Measurements from ENCODE around the gene TMEM212. TPM values are rescaled to one million over a fixed set of nuclear protein-coding genes. Genes with fewer than 3 reads are reported as not detected.

The TMEM212 gene
- total and polyA plus RNA-seq, 2 donors (not counting 3 experiments of a cell fraction or from before 2014, with no cell fraction given): not detected

- no peak overlapping the region for H3K4me2 ChIP-seq (ENCODE audit: insufficient read depth, low read length)
- H3K4me1 ChIP-seq (ENCODE audit: control insufficient read depth, extremely low read depth, insufficient read depth, low read length): peaks cover 35% of the 10 kb centered on the region
- no peaks in the 10 kb centered on the region for H3K36me3 ChIP-seq (ENCODE audit: control insufficient read depth in 2 of 2, extremely low read depth in 1 of 2, insufficient read depth in 2 of 2, low read length in 2 of 2)
- dilution Hi-C loops (cut with MboI; ENCODE audit: extremely low pct_ligation_motif_present, low sequenced_read_pairs): no loop called here
- DNase-seq (ENCODE audit: low read depth, low spot score): no peak
- H4K20me1 ChIP-seq (replicated peaks; ENCODE audit: control insufficient read depth, extremely low read depth, insufficient read depth, low read length): no peaks in the 10 kb centered on the region
- POLR2A ChIA-PET: no interaction called here
- no peak for FAIRE-seq
- no peaks in the 10 kb centered on the region for H3K27me3 ChIP-seq (ENCODE audit: control insufficient read depth in 2 of 2, insufficient read depth in 2 of 2, low read length in 2 of 2)
- no peak overlapping the region for H3K9ac ChIP-seq (replicated peaks; ENCODE audit: extremely low read depth, insufficient read depth, low read length)
- intact Hi-C loops (cut with micrococcal nuclease): no loop called here
- no TSS peak for BruUV-seq (replicated peaks)
- CTCF ChIA-PET: no interaction called here
- no peaks in the 10 kb centered on the region for H3K9me3 ChIP-seq (replicated peaks; ENCODE audit: control insufficient read depth, insufficient read depth, low read length)
- no peak overlapping the region for H3K27ac ChIP-seq (ENCODE audit: insufficient read depth, low read depth, low read length)
- TF ChIP-seq MYC (IDR thresholded peaks at IDR 0.05; ENCODE audit: low read depth, low read length) (no peak), FOS (IDR thresholded peaks at IDR 0.05; ENCODE audit: borderline replicate concordance, insufficient read depth, low read length) (no peak), POLR2A (IDR thresholded peaks at IDR 0.05; ENCODE audit: low read depth, low read length) (no peak), JUN (IDR thresholded peaks at IDR 0.05; ENCODE audit: borderline replicate concordance, insufficient read depth, insufficient read length, low read depth) (no peak), MAX (IDR thresholded peaks at IDR 0.05; ENCODE audit: insufficient read depth, insufficient read length) (no peak), GATA2 (IDR thresholded peaks at IDR 0.05; ENCODE audit: insufficient read depth, insufficient read length, low read depth, low read length) (no peak), POLR2AphosphoS5 (IDR thresholded peaks at IDR 0.05; ENCODE audit: insufficient read depth, low read depth, low read length) (no peak), CTCF (IDR thresholded peaks at IDR 0.05; ENCODE audit: extremely low read depth in 1 of 2, insufficient read depth in 1 of 2, low read depth in 1 of 2, low read length in 2 of 2) (no peak), EZH2 (IDR thresholded peaks at IDR 0.05; ENCODE audit: borderline replicate concordance, low read depth, low read length, severe bottlenecking) (no peak)
- H3K9me1 ChIP-seq (replicated peaks; ENCODE audit: control insufficient read depth, extremely low read depth, insufficient read depth, low read length): no peaks in the 10 kb centered on the region
- no peaks in the 10 kb centered on the region for H3K79me2 ChIP-seq (ENCODE audit: control insufficient read depth, insufficient read depth, low read length)
- H3K4me3 ChIP-seq (replicated peaks in 1 of 3; ENCODE audit: insufficient read depth in 1 of 3, low read depth in 1 of 3, low read length in 3 of 3): no peak overlapping the region
- no peak overlapping the region for H2AFZ ChIP-seq (ENCODE audit: low read depth, low read length)
Observed at GRCh38 chr3:171844873-171845272, 1.7 kb downstream of the TMEM212 start.

All from endothelial cell of umbilical vein (primary cell).